ENCODE results near the gene SEMA5A.

The SEMA5A gene

DNA sequence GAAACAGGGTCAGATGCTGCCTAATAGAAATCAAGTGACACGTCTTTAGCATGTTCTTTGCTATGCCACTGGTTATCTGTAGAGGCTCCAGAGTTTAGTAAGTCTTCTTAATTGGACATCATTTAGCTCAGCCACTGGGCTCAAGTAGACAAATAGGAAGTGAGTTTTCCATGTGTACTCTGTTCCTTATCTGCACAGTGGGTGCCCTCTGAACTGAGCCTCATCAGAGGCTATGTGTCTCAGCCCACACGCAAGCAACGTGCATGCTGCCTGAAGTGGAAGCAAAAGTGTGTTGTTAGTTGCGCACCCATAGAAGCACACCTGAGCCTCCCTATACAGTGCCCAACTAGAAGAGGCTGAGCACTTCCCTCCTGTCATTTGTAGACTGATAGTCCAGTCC is 134.7 kb downstream of the SEMA5A start:
- TF ChIP-seq, protein P1, sequence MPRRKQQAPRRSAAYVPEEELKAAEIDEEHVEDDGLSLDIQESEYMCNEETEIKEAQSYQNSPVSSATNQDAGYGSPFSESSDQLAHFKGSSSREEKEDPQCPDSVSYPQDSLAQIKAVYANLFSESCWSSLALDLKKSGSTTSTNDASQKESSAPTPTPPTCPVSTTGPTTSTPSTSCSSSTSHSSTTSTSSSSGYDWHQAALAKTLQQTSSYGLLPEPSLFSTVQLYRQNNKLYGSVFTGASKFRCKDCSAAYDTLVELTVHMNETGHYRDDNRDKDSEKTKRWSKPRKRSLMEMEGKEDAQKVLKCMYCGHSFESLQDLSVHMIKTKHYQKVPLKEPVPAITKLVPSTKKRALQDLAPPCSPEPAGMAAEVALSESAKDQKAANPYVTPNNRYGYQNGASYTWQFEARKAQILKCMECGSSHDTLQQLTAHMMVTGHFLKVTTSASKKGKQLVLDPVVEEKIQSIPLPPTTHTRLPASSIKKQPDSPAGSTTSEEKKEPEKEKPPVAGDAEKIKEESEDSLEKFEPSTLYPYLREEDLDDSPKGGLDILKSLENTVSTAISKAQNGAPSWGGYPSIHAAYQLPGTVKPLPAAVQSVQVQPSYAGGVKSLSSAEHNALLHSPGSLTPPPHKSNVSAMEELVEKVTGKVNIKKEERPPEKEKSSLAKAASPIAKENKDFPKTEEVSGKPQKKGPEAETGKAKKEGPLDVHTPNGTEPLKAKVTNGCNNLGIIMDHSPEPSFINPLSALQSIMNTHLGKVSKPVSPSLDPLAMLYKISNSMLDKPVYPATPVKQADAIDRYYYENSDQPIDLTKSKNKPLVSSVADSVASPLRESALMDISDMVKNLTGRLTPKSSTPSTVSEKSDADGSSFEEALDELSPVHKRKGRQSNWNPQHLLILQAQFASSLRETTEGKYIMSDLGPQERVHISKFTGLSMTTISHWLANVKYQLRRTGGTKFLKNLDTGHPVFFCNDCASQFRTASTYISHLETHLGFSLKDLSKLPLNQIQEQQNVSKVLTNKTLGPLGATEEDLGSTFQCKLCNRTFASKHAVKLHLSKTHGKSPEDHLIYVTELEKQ (tag by site-specific recombination; IDR thresholded peaks at IDR 0.05; ENCODE audit: borderline replicate concordance) = no peak
- TF ChIP-seq, protein P2, sequence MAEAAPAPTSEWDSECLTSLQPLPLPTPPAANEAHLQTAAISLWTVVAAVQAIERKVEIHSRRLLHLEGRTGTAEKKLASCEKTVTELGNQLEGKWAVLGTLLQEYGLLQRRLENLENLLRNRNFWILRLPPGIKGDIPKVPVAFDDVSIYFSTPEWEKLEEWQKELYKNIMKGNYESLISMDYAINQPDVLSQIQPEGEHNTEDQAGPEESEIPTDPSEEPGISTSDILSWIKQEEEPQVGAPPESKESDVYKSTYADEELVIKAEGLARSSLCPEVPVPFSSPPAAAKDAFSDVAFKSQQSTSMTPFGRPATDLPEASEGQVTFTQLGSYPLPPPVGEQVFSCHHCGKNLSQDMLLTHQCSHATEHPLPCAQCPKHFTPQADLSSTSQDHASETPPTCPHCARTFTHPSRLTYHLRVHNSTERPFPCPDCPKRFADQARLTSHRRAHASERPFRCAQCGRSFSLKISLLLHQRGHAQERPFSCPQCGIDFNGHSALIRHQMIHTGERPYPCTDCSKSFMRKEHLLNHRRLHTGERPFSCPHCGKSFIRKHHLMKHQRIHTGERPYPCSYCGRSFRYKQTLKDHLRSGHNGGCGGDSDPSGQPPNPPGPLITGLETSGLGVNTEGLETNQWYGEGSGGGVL (tag by site-specific recombination; IDR thresholded peaks at IDR 0.05) = no peak
- TF ChIP-seq SP2 (tag by site-specific recombination; IDR thresholded peaks at IDR 0.05) (no peak), ZNF624 (tag by site-specific recombination; IDR thresholded peaks at IDR 0.05) (no peak), ZNF621 (tag by site-specific recombination; IDR thresholded peaks at IDR 0.05) (no peak), ZNF221 (tag by site-specific recombination; IDR thresholded peaks at IDR 0.05; ENCODE audit: borderline replicate concordance) (no peak), GLIS2 (tag by site-specific recombination; IDR thresholded peaks at IDR 0.05) (no peak), HOXA7 (CRISPR knock-in tag; IDR thresholded peaks at IDR 0.05; ENCODE audit: borderline replicate concordance) (no peak), ZNF623 (tag by site-specific recombination; IDR thresholded peaks at IDR 0.05) (no peak), HOXD13 (CRISPR knock-in tag; IDR thresholded peaks at IDR 0.05; ENCODE audit: borderline replicate concordance) (no peak), SP3 (tag by site-specific recombination; IDR thresholded peaks at IDR 0.05) (no peak), ZBTB17 (tag by site-specific recombination; IDR thresholded peaks at IDR 0.05) (no peak), ZEB2 (tag by site-specific recombination; IDR thresholded peaks at IDR 0.05) (no peak)
- TF ChIP-seq, protein P3, sequence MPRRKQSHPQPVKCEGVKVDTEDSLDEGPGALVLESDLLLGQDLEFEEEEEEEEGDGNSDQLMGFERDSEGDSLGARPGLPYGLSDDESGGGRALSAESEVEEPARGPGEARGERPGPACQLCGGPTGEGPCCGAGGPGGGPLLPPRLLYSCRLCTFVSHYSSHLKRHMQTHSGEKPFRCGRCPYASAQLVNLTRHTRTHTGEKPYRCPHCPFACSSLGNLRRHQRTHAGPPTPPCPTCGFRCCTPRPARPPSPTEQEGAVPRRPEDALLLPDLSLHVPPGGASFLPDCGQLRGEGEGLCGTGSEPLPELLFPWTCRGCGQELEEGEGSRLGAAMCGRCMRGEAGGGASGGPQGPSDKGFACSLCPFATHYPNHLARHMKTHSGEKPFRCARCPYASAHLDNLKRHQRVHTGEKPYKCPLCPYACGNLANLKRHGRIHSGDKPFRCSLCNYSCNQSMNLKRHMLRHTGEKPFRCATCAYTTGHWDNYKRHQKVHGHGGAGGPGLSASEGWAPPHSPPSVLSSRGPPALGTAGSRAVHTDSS (tag by site-specific recombination; IDR thresholded peaks at IDR 0.05) = no peak
- TF ChIP-seq, protein P4, sequence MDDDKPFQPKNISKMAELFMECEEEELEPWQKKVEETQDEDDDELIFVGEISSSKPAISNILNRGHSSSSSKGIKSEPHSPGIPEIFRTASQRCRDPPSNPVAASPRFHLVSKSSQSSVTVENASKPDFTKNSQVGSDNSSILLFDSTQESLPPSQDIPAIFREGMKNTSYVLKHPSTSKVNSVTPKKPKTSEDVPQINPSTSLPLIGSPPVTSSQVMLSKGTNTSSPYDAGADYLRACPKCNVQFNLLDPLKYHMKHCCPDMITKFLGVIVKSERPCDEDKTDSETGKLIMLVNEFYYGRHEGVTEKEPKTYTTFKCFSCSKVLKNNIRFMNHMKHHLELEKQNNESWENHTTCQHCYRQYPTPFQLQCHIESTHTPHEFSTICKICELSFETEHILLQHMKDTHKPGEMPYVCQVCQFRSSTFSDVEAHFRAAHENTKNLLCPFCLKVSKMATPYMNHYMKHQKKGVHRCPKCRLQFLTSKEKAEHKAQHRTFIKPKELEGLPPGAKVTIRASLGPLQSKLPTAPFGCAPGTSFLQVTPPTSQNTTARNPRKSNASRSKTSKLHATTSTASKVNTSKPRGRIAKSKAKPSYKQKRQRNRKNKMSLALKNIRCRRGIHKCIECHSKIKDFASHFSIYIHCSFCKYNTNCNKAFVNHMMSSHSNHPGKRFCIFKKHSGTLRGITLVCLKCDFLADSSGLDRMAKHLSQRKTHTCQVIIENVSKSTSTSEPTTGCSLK (tag by site-specific recombination; IDR thresholded peaks at IDR 0.05) = no peak
- TF ChIP-seq, protein P5, sequence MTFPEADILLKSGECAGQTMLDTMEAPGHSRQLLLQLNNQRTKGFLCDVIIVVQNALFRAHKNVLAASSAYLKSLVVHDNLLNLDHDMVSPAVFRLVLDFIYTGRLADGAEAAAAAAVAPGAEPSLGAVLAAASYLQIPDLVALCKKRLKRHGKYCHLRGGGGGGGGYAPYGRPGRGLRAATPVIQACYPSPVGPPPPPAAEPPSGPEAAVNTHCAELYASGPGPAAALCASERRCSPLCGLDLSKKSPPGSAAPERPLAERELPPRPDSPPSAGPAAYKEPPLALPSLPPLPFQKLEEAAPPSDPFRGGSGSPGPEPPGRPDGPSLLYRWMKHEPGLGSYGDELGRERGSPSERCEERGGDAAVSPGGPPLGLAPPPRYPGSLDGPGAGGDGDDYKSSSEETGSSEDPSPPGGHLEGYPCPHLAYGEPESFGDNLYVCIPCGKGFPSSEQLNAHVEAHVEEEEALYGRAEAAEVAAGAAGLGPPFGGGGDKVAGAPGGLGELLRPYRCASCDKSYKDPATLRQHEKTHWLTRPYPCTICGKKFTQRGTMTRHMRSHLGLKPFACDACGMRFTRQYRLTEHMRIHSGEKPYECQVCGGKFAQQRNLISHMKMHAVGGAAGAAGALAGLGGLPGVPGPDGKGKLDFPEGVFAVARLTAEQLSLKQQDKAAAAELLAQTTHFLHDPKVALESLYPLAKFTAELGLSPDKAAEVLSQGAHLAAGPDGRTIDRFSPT (tag by site-specific recombination; IDR thresholded peaks at IDR 0.05) = no peak
- Histone ChIP-seq H3K27ac (ENCODE audit: extremely low read depth, low read depth, low read length) (no peak overlapping the region), H3K9me3 (ENCODE audit: control insufficient read depth, insufficient read depth, low read depth, low read length) (no peaks in the 10 kb centered on the region), H3K4me1 (ENCODE audit: control insufficient read depth, insufficient read depth, low read length) (no peaks in the 10 kb centered on the region), H3K36me3 (ENCODE audit: control insufficient read depth in 2 of 2, insufficient read depth in 1 of 2, low read length in 2 of 2) (no peaks in the 10 kb centered on the region), H3K4me3 (ENCODE audit: low read depth, low read length) (no peak overlapping the region)
- ChIA-PET POLR2A (interaction anchor here (0.6 kb wide), 1 partner anchor 387 kb away, joined by 3 read pairs; no protein-coding TSS in a partner anchor), CTCF (interaction anchor here (0.6 kb wide), 1 partner anchor 115 kb away, joined by 3 read pairs; no protein-coding TSS in a partner anchor)
